H54 (cell line): Measurements from ENCODE around the gene ATPAF2.

ENCODE experiments used
- DNase-seq: peaks from one replicate; pipeline ENCODE4 v3.0.0; 2011; ENCODE audit warnings: low spot score, mixed read lengths; ENCODE audit not compliant: insufficient read length
- FAIRE-seq: peaks from 3 replicates; lab custom pipeline; 2011; peaks lifted over from hg19 to GRCh38; lab: Jason Lieb, UNC
- POLR2A ChIP-seq: IDR thresholded peaks from 2 replicates; pipeline ENCODE4 v1.6.1; 2011; ENCODE audit warnings: low read depth, mild to moderate bottlenecking, low read length

Gene ATPAF2

DNA sequence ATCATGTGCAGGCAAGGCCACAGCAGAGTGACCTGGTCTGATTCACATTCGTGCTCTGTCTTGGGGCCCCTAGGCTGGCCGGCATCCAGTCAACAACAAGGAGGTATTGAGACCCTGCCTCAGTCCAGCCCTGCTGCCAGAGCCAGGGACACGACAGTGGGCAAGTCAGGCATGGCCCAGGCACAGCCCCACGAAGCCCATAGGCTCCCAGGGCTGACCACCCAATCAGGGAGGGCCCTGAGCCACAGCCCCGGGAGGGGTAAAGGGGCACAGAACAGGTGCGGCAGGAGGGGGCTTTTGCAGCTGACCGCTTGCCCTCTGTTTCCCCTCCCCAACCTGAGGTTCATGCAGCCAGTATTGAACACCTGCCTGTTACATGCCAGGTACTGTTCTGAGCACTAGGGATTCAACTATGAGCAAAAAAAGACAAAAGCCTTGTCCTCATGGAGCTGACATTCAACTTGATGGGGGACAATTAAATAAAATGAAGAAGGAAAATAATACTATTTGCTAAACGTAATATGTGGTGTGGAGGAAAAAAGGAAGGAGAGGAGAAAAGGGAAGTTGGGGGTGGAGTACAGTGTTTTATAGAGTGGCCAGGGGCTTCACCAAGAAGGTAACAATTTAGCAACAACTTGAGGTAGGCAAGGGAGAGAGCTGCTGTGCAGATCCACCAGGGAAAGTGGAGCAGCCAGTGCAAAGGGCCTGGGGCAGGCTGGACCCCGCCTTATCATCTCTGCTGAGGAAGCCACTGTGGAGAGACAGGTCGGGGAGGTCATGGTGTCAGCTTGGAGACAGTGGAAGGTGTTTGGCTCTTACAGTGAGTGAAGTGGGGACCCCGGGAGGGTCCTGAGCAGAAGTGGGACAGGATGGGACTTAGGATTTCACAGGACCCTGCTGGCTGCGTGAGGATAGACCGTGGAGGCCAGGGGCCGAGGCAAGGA is 60.2 kb downstream of the ATPAF2 start:
- DNase-seq (no peak), FAIRE-seq (no peak)
- TF ChIP-seq POLR2A = no peak

DNA sequence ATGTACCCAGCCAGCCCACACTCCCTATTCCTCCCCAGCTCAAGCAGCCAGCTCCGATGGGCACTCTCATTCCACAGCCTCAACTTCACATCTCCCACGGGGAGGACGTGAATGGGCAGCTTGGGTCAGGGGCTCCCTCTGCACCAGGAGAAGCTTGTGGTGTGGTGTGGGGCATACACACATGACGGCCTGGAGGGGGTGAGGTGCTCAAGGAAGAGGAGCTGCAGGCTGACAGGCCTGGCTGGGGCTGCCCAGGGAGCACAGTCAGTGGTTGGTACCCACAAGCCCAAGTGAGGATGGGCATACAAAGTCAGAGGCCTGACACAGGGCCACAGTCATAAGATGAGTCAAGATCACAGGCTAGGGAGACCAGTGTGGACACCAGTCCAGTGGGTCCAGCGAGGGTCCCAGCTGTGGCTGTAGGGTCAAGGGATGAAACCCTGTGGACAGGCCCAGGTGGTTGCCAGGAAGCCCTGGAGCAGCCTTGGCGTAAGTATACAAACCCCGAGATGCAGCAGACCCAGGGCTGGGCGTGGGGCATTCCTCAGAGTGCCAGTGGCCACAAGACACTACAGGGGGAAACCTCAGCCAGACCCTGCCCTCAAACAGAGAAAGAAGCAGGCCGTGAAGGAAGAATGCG is 61.9 kb downstream of the ATPAF2 start:
- TF ChIP-seq POLR2A = no peak
- no peak for FAIRE-seq
- DNase-seq = no peak

DNA sequence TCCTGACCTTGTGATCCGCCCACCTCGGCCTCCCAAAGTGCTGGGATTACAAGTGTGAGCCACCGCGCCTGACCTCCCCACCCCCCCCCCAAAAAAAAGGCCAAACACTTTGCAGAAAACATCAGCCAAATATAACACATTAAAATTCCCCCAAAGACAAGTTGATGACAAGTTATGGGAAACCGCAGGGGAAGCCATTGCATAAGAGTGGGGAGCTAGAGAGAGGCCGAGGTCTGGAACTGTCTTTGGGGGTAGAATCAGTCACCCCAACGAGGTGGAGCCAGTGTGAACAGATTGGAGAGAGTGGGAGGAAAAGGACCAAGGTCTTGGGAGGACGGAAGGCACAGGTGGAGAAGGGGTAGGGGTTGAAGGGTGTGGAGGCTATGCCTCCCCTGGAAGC is 63.5 kb downstream of the ATPAF2 start:
- FAIRE-seq (no peak), DNase-seq (no peak)
- no peak for TF ChIP-seq POLR2A

DNA sequence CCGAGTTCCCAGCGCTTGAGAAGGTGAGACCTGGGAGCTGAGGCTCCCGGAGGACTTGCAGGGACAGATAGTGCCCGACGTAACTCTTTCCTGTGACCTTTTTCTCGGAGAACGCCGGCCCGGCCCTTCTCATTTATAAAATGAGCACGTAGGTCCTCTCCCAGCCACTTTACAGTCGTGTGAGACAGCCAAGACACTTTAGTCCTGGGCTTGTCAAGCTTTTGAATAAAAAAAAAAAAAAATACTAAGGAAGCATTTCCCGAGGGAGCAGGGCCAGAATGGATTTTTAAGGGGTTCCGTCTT is 66.1 kb downstream of the ATPAF2 start:
- FAIRE-seq (no peak), DNase-seq (no peak)
- TF ChIP-seq POLR2A = no peak

DNA sequence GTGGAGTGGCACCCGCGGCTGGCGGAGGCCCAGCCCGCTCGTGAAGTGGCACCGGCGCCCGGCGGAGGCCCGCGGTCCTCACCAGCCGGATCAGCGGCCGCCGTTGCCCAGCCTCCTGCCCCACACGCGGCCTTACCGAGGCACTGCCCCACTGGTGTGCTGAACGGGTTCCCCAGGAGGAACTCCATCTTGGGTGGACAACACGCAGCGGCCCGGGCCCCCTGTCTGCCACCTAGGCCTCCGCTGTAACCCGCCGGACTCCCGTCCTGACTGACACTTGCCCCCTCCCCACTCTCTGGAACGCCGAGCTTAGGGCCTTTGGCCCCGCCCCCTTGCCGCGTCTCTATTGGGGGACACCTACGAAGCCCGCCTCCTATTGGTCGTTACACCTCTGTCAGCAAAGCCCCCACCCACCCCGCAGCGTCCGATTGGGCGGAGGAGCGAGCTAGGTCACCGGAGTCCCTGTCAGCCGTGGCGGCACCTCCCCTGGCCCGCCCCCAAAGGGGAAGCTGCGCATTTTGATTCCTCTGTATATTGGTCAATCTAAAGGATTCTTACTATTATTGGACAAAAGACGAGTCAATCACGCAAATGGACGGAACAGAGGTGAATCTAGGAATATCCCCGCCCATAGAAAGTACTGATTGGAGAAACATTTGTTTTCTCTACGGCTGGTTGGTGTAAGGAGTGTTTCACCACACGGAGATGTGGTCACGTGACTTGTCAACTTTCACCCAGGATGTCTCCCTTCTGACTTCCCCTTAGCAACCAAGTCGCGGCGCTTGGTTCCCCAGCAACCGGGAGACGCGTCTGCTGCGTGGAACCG is 66.6 kb downstream of the ATPAF2 start, which contains the start of the genes DRC3 and TOM1L2:
Gene DRC3, plus strand, starts transcription at position 737 of the 826 bp plus-strand sequence. CDS start 4,737 bp downstream, outside the sequence.
Gene TOM1L2, minus strand, starts transcription at position 275 of the 826 bp plus-strand sequence. Its CDS starts 87 bp downstream, at position 188.
- FAIRE-seq (peak; percentile 94), DNase-seq (peak; percentile 100)
- TF ChIP-seq POLR2A = peak; percentile 79

DNA sequence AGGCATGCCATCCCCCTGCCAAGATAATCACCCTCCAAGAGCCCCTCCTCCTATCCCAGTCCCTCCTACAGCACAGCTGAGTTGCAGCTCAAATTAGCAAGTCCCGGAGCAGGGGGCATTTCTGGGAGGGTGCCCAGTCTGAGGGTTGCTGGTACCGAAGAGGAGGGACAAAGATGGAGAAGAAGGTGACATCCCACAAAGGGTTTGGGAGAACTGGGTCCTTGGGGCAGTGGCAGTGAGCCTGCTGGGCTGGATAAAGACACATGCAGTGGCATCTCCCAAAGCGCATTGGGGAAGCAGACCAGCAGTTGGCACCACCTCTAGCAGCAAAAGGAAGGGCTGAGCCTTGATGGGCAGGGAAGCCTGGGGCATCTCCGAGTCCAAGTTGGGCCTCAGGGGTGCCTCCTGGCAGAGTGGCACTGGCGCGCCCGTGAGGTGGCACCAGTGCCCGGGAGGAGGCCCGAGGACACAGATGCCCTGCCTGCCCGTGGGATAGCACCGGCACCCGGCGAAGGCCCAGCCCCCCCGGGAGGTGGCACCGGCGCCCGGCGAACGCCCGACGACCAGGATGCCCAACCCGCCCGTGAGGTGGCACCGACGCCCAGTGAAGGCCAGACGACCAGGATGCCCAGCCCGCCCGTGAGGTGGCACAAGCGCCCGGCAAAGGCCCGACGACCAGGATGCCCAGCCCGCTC is 67.4 kb downstream of the ATPAF2 start:
- TF ChIP-seq POLR2A = no peak
- no peak for DNase-seq
- FAIRE-seq = no peak

DNA sequence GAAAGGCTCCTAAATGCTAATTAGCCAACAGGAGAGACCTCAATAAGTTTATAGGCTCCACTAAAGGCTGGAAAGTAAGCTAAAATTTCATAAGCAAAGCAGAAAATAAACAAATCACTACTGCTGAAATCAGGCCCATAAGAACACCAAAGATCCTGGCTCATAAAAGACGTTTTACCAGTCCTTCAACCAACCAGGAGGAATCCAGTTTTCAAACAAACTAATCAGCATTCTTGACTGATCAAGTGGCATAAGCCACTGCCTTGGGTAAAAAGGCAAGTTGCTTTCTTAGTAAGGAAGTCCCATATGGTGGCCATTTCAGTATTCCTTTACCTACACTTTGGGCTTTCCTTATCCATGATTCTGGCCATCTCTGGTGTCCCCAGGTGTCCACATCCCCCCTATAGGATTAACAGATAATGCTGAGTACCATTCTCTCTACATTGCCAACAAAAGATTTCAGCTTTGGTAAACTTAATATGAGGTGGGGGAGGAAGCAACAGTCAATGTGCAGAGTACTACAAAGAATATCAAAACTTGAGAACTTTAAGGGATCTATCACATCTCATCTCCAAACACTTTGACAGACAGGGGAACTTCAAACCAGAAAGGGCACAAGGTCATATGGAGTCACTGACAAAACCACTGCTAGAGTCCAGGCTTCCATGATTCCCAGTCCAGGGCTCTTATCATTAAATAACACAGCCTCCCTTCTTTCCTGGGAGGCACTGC is 68.1 kb downstream of the ATPAF2 start:
- no peak for TF ChIP-seq POLR2A
- FAIRE-seq (no peak), DNase-seq (no peak)
